Mucosa of stomach (tissue), 1 donor: ENCODE results near the gene TBC1D32.

Experiments used
- H3K27me3 ChIP-seq: one replicate; pipeline ENCODE4 v1.7.0; 2013; ENCODE audit warnings: mild to moderate bottlenecking, low read length; ENCODE audit not compliant: control insufficient read depth, insufficient read depth
- H3K36me3 ChIP-seq: one replicate; pipeline ENCODE4 v1.7.0; 2013; ENCODE audit warnings: low read length; ENCODE audit not compliant: control insufficient read depth, insufficient read depth
- H3K4me1 ChIP-seq: one replicate; pipeline ENCODE4 v1.7.0; 2013; ENCODE audit warnings: mild to moderate bottlenecking, low read length; ENCODE audit not compliant: control insufficient read depth, insufficient read depth
- H3K4me3 ChIP-seq: one replicate; pipeline ENCODE4 v1.7.0; 2013; ENCODE audit warnings: low read length
- H3K9ac ChIP-seq: one replicate; pipeline ENCODE4 v1.7.0; 2013; ENCODE audit warnings: mild to moderate bottlenecking, low read length, moderate library complexity
- H3K9me3 ChIP-seq: one replicate; pipeline ENCODE4 v1.7.0; 2013; ENCODE audit warnings: mild to moderate bottlenecking, low read length, moderate library complexity; ENCODE audit not compliant: control insufficient read depth
- donor health status: Pancreatic carcinoma.

TBC1D32 gene

DNA sequence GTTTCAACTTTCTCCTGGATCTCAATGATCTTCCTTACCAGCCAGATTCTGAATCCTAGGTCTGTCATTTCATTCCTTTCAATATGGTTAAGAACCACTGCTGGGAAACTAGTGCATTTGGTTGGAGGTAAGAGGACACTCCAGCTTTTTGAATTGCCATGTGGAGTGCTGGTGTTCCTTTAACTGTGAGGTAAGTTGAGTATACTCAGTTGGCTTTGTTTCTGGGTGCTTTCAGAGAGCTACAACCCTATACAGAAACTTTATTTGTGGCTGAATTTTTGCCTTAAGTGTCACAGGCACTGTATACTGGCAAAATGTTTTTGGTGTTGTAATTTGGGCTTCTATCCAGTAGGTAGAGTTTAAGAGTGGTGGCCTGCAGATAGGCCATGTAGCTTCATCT lies 175.8 kb downstream of the TBC1D32 start:
- no peaks in the 10 kb centered on the region for H3K4me1 ChIP-seq
- no peak overlapping the region for H3K9ac ChIP-seq
- no peak overlapping the region for H3K4me3 ChIP-seq
- H3K36me3 ChIP-seq = no peaks in the 10 kb centered on the region
- no peaks in the 10 kb centered on the region for H3K27me3 ChIP-seq
- H3K9me3 ChIP-seq = no peaks in the 10 kb centered on the region

DNA sequence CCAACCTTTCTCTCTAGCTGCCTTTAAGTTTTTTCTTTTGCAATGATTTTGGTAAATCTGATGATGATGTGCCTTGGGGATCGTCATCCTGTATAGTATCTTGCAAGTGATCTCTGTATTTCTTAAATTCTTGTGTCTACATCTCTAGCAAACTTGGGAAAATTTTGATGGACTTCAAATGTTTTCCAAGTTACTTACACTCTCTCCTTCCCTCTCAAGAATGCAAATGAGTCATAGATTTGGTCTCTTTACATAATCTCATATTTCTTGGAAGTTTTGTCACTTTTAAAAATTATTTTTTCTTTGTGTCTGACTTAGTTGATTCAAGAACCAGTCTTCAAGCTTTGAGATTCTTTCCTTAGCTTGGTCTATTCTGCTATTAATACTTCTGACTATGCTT lies 176.4 kb downstream of the TBC1D32 start:
- Histone ChIP-seq H3K9me3 (no peaks in the 10 kb centered on the region), H3K4me3 (no peak overlapping the region), H3K36me3 (no peaks in the 10 kb centered on the region), H3K27me3 (no peaks in the 10 kb centered on the region), H3K9ac (no peak overlapping the region), H3K4me1 (no peaks in the 10 kb centered on the region)

DNA sequence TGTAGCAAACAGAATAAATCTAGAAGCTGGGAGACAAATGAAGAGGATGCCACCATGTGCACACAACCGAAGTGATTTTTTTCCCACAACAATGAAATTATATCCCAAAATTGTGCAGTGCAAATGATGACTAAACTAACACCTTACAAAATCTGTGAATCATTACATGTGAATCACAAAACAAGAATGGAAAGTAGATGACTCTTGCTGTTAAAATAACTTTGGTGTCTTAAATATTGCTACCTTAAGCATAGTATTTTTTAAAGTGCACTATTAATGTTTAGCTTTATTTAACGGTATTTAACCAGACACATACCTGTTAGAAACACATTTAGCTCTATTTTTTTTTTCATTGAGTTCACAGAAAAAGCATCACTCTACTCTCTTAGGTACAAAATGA lies 190.8 kb downstream of the TBC1D32 start:
- H3K4me1 ChIP-seq = no peaks in the 10 kb centered on the region
- no peak overlapping the region for H3K9ac ChIP-seq
- H3K4me3 ChIP-seq = no peak overlapping the region
- H3K27me3 ChIP-seq = no peaks in the 10 kb centered on the region
- no peaks in the 10 kb centered on the region for H3K36me3 ChIP-seq
- H3K9me3 ChIP-seq = no peaks in the 10 kb centered on the region

DNA sequence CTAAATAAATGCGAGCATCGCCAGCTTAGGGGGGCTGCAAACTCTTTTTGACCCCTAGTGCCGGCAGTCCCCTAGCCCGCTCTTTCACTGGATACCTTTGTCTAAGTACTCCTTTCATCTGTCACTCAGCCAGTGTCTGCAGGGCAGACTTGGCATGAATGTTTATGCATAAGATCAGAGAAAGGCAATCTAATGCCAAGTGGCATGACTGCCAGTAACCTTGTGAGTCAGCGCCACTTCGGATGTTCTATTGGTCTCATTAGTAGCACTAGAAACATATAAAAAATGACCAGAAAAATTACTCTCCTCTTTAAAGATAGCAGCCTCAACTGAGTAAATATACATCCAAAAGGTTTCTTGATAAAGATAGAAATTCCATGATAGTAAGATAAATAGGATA lies 192.2 kb downstream of the TBC1D32 start:
- H3K9ac ChIP-seq = no peak overlapping the region
- no peaks in the 10 kb centered on the region for H3K27me3 ChIP-seq
- no peaks in the 10 kb centered on the region for H3K4me1 ChIP-seq
- H3K4me3 ChIP-seq = no peak overlapping the region
- no peaks in the 10 kb centered on the region for H3K36me3 ChIP-seq
- no peaks in the 10 kb centered on the region for H3K9me3 ChIP-seq

DNA sequence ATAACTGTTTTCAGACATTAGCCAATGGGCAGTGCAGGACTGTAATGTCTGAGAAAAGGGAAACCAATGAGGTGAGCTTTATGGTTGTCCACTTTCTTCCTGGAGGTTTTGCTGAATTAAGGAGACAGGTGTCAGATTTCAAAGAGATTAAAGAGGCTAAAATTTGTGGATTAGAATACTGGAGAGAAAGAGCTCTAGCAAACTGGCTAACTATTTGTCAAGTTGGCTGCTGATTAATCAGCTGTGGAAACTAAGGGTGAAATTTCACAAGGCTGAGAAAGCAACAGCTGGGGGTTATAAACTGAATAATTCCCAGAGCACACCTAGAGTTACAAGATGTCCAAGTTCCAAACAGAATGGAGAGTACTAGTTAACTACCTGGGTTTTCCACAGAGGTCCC lies 198.9 kb downstream of the TBC1D32 start:
- H3K9me3 ChIP-seq = no peaks in the 10 kb centered on the region
- no peaks in the 10 kb centered on the region for H3K36me3 ChIP-seq
- H3K4me1 ChIP-seq = no peaks in the 10 kb centered on the region
- no peak overlapping the region for H3K4me3 ChIP-seq
- no peaks in the 10 kb centered on the region for H3K27me3 ChIP-seq
- H3K9ac ChIP-seq = no peak overlapping the region

DNA sequence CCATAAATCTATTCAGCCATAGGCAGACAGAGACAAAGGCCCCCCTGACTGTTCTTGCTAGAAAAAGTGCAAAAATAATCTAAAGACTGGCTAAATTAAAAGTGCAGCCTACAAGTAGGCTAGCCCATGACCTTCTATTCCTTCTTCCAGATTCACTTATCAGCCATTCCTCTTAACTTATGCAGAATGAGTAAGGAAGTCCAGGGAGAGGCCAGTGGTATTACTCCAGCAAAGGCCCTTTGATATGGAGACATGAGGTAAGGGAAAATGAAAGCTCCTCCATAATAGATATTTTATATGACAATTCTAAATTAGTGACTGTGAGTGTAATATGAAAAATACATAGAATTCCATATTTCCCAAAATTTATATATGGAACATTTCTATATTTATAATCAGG lies 199.4 kb downstream of the TBC1D32 start:
- no peak overlapping the region for H3K4me3 ChIP-seq
- no peak overlapping the region for H3K9ac ChIP-seq
- H3K4me1 ChIP-seq = no peaks in the 10 kb centered on the region
- H3K27me3 ChIP-seq = no peaks in the 10 kb centered on the region
- H3K9me3 ChIP-seq = no peaks in the 10 kb centered on the region
- H3K36me3 ChIP-seq = no peaks in the 10 kb centered on the region

DNA sequence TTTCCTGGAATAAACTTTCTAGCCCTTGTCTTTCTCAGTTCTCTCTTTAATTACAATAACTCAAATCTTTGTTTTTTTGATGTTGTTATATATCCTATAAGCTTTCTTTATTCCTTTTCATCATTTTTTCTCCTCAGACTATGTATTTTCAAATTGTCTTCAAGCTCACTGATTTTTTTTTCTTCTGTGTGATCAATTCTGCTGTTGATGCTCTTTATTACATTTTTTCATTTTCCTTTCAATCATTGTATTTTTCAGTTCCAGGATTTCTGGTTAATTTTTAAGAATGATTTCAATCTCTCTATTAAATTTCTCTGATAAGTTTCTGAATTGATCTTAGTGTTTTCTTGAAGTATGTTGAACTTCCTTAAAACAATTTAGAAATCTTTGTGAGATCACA lies 209.7 kb downstream of the TBC1D32 start:
- Histone ChIP-seq H3K27me3 (no peaks in the 10 kb centered on the region), H3K4me1 (no peaks in the 10 kb centered on the region), H3K9me3 (no peaks in the 10 kb centered on the region), H3K9ac (no peak overlapping the region), H3K4me3 (no peak overlapping the region), H3K36me3 (no peaks in the 10 kb centered on the region)

DNA sequence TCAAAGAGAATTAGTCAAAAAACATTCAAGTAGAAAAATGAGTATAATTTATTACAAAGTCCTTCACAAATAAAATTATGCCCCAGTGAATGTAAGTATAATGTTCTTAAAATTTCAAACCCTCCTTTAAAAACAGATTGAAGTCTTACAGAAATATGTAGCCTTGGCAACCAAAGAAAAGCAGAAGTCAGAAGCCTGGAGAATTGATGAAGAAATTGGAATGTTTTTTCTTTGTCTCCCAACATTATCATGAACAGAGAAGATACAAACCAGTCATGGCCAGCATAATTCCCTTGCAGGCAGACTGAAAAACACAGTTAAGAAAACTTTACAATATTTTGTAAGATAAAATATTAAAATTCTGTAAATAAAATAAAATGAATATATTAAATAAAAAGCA lies 221.9 kb downstream of the TBC1D32 start:
- Histone ChIP-seq H3K4me3 (no peak overlapping the region), H3K27me3 (no peaks in the 10 kb centered on the region), H3K9ac (no peak overlapping the region), H3K36me3 (no peaks in the 10 kb centered on the region), H3K4me1 (no peaks in the 10 kb centered on the region), H3K9me3 (no peaks in the 10 kb centered on the region)

DNA sequence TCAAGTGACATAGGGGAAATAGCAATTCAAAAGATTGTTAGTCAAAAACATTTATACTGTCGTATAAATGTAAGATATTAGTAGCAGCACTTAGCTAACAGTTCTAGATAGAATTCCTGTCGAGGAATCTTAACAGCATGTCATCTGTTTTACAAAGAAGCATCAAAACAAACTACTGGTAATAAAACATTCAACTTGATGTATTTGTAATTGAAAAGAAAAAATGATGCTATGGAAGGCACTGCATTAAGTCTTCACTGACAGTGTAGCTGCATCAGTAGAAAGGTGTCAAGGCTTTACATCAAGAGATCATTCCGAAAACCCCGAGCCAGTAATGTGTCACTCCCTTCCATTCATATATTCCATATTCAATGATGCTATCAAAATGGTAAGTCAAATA lies 223.5 kb downstream of the TBC1D32 start:
- Histone ChIP-seq H3K9me3 (no peaks in the 10 kb centered on the region), H3K9ac (no peak overlapping the region), H3K27me3 (no peaks in the 10 kb centered on the region), H3K4me3 (no peak overlapping the region), H3K36me3 (no peaks in the 10 kb centered on the region), H3K4me1 (no peaks in the 10 kb centered on the region)

DNA sequence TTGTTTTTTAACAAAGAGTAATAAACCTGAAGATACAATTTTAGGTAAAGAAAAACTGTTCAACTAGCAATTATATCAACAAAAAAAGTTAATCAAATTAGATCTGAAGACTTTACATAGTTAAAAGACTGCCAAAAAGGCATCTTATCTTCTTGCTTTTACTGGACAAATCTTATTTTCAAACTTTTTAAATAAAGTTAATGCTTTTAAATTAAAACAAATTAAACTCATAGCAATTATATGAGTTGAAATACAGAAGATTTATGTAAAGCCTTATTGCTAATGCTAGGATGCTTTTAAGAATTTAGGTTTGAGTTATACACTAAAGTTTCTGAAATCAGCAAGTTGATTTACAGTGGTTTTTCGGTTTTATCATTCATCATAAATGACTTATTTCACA lies 227.3 kb downstream of the TBC1D32 start:
- no peaks in the 10 kb centered on the region for H3K4me1 ChIP-seq
- no peaks in the 10 kb centered on the region for H3K36me3 ChIP-seq
- no peak overlapping the region for H3K4me3 ChIP-seq
- H3K9me3 ChIP-seq = no peaks in the 10 kb centered on the region
- H3K9ac ChIP-seq = no peak overlapping the region
- no peaks in the 10 kb centered on the region for H3K27me3 ChIP-seq

DNA sequence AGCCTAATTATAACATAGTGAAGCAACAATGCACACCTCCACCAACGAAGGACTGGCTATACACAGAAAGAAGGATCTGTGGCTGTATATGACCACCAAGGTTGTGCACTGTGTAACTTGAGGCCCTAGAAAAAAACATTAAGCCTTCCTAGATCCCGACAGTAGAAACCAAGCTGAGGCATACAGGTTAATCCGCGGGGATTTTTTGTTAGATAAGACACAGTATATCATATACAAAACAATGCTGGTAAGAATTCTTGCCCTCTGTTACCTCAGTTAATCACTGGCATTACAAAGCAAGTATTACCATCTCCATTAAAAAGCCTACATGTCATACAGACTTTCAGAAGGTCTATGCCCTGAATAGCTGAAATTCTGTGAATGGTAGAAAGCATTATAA lies 228.8 kb downstream of the TBC1D32 start:
- Histone ChIP-seq H3K9me3 (no peaks in the 10 kb centered on the region), H3K4me1 (no peaks in the 10 kb centered on the region), H3K9ac (no peak overlapping the region), H3K27me3 (no peaks in the 10 kb centered on the region), H3K4me3 (no peak overlapping the region), H3K36me3 (no peaks in the 10 kb centered on the region)

DNA sequence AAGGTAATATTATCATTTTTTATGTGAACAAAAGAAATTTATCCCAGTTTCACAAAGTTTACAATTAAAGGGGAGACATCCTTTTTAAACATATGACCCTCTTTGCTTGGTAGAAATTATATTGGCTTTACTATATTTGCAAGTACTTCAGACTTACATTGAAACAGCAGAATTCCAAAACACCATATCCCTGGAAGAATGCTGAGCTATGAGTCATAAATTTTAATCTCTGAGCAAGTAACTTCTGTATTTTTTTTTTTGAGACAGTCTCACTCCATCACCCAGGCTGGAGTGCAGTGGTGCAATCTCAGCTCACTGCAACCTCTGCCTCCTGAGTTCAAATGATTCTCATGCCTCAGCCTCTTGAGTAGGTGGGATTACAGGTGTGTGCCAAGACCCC lies 240.4 kb downstream of the TBC1D32 start:
- H3K4me1 ChIP-seq = no peaks in the 10 kb centered on the region
- no peaks in the 10 kb centered on the region for H3K36me3 ChIP-seq
- H3K9ac ChIP-seq = no peak overlapping the region
- no peaks in the 10 kb centered on the region for H3K9me3 ChIP-seq
- H3K27me3 ChIP-seq = no peaks in the 10 kb centered on the region
- no peak overlapping the region for H3K4me3 ChIP-seq

DNA sequence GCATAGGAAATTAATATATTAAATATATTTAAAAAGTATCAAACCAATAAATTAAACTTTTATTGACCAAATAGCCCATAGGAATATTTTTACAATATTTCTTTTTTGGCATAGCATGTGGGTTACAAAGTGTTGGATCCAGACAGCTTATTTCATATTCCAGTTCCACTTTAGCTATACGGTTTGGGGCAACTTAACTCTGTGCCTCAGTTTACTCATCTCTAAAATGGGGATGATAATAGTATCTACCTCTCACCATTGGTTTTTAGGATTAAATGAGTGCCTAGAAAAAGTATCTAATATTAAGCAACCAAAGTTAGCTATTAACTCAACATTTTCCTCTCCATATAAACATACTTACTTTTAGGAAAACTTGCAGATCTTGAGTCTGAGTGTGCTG lies 243.8 kb downstream of the TBC1D32 start:
- Histone ChIP-seq H3K36me3 (no peaks in the 10 kb centered on the region), H3K27me3 (no peaks in the 10 kb centered on the region), H3K9ac (no peak overlapping the region), H3K4me3 (no peak overlapping the region), H3K9me3 (no peaks in the 10 kb centered on the region), H3K4me1 (no peaks in the 10 kb centered on the region)
